ENCODE results near the gene FUBP3.

Gene FUBP3

GRCh38 chr9:130634191-130634768 is 54.9 kb downstream of the FUBP3 start:
- no peak for DNase-seq (ENCODE audit: low read depth)
- H3K4me3 ChIP-seq (ENCODE audit: low read depth, low read length) = no peak overlapping the region
- in situ Hi-C loops (cut with HindIII; ENCODE audit: low sequenced_read_pairs) = no loop called here
- no peak for TF ChIP-seq CTCF (IDR thresholded peaks at IDR 0.05; ENCODE audit: low read depth, low read length, missing control alignments)

GRCh38 chr9:130634801-130635200 is 55.4 kb downstream of the FUBP3 start:
- no peak for DNase-seq (ENCODE audit: low read depth)
- in situ Hi-C loops (cut with HindIII; ENCODE audit: low sequenced_read_pairs) = no loop called here
- TF ChIP-seq CTCF (IDR thresholded peaks at IDR 0.05; ENCODE audit: low read depth, low read length, missing control alignments) = no peak
- H3K4me3 ChIP-seq (ENCODE audit: low read depth, low read length) = no peak overlapping the region

GRCh38 chr9:130635306-130635705 is 55.9 kb downstream of the FUBP3 start:
- in situ Hi-C loops (cut with HindIII; ENCODE audit: low sequenced_read_pairs) = no loop called here
- TF ChIP-seq CTCF (IDR thresholded peaks at IDR 0.05; ENCODE audit: low read depth, low read length, missing control alignments) = no peak
- no peak for DNase-seq (ENCODE audit: low read depth)
- H3K4me3 ChIP-seq (ENCODE audit: low read depth, low read length) = no peak overlapping the region

GRCh38 chr9:130635721-130636647 is 56.6 kb downstream of the FUBP3 start:
- TF ChIP-seq CTCF (IDR thresholded peaks at IDR 0.05; ENCODE audit: low read depth, low read length, missing control alignments) = no peak
- no peak for DNase-seq (ENCODE audit: low read depth)
- in situ Hi-C loops (cut with HindIII; ENCODE audit: low sequenced_read_pairs) = no loop called here
- H3K4me3 ChIP-seq (ENCODE audit: low read depth, low read length) = no peak overlapping the region

- TF ChIP-seq CTCF (IDR thresholded peaks at IDR 0.05; ENCODE audit: low read depth, low read length, missing control alignments) = no peak
- no peak for DNase-seq (ENCODE audit: low read depth)
- in situ Hi-C loops (cut with HindIII; ENCODE audit: low sequenced_read_pairs) = no loop called here
- H3K4me3 ChIP-seq (ENCODE audit: low read depth, low read length) = no peak overlapping the region
Measured at GRCh38 chr9:130636648-130637020, 57.3 kb downstream of the FUBP3 start.

- in situ Hi-C loops (cut with HindIII; ENCODE audit: low sequenced_read_pairs) = no loop called here
- no peak for TF ChIP-seq CTCF (IDR thresholded peaks at IDR 0.05; ENCODE audit: low read depth, low read length, missing control alignments)
- DNase-seq (ENCODE audit: low read depth) = no peak
- no peak overlapping the region for H3K4me3 ChIP-seq (ENCODE audit: low read depth, low read length)
Measured at GRCh38 chr9:130638284-130639123, 59.1 kb downstream of the FUBP3 start.
